GM18858 (cell line): ENCODE measurements around the gene CCM2.

Experiments
- ATAC-seq: cut with Tn5 transposase; IDR thresholded peaks from one replicate; pipeline ENCODE4 v1.9.1; 2021; ENCODE audit not compliant: unreplicated experiment

Gene CCM2

GRCh38 chr7:45000093-45001032 is at the start of gene CCM2:
Gene CCM2, plus strand, starts transcription at chr7:45000201. Its CDS starts 133 bp downstream, at chr7:45000334.
- no peak for ATAC-seq

- no peak for ATAC-seq
These were observed 46.8 kb upstream of the CCM2 start for GRCh38 chr7:44953156-44953555.

- ATAC-seq, result no peak
These were observed 44.3 kb upstream of the CCM2 start for GRCh38 chr7:44955733-44956132.

- ATAC-seq, result no peak
These were observed 43.7 kb upstream of the CCM2 start for GRCh38 chr7:44956157-44956766.

- no peak for ATAC-seq
These were observed 41.2 kb upstream of the CCM2 start for GRCh38 chr7:44958645-44959344.

- no peak for ATAC-seq
These were observed 40.5 kb upstream of the CCM2 start for GRCh38 chr7:44959433-44959951.

GRCh38 chr7:44960011-44960580 is 39.9 kb upstream of the CCM2 start:
- no peak for ATAC-seq

GRCh38 chr7:44961844-44962482 is 38.0 kb upstream of the CCM2 start:
- ATAC-seq, result no peak

- ATAC-seq, result no peak
These were observed 37.3 kb upstream of the CCM2 start for GRCh38 chr7:44962483-44963251.

- ATAC-seq, result no peak
These were observed 36.4 kb upstream of the CCM2 start for GRCh38 chr7:44963364-44964290.

- no peak for ATAC-seq
These were observed 35.6 kb upstream of the CCM2 start for GRCh38 chr7:44964384-44964830.

- ATAC-seq, result no peak
These were observed 35.1 kb upstream of the CCM2 start for GRCh38 chr7:44964831-44965440.

GRCh38 chr7:44965441-44965903 is 34.5 kb upstream of the CCM2 start:
- no peak for ATAC-seq

GRCh38 chr7:44965937-44966730 is 33.9 kb upstream of the CCM2 start:
- no peak for ATAC-seq

- ATAC-seq, result no peak
These were observed 33.1 kb upstream of the CCM2 start for GRCh38 chr7:44966731-44967538.
